Spleen (tissue), 11 donors: ENCODE results near the gene LST1. TPM values are rescaled to one million over a fixed set of nuclear protein-coding genes. Genes with fewer than 3 reads are reported as not detected.

Source experiments
- DNase-seq: peaks from one replicate; pipeline ENCODE4 v3.0.0-alpha.2; 2020
- H3K27ac ChIP-seq, 8 donors: fragments of 200-600 bp; sonication (generic) in 7 of 8; 1 replicate in 4 of 8; 2 replicates in 4 of 8; pipeline versions ENCODE4 v1.5.0 to v1.8.0; 2016 to 2021; ENCODE audit warnings: inconsistent platforms in 4 of 8, mild to moderate bottlenecking in 4 of 8, moderate library complexity in 1 of 8
- H3K27me3 ChIP-seq, 7 donors: fragments of 200-600 bp; sonication (generic) in 6 of 7; replicated peaks in 1 of 7; 1 replicate in 4 of 7; 2 replicates in 3 of 7; pipeline versions ENCODE4 v1.5.0 to v1.8.0; 2016 to 2021; ENCODE audit warnings: inconsistent platforms in 3 of 7, mild to moderate bottlenecking in 1 of 7
- H3K36me3 ChIP-seq, 6 donors: fragments of 200-600 bp; sonication (generic) in 5 of 6; 1 replicate in 4 of 6; 2 replicates in 2 of 6; pipeline versions ENCODE4 v1.5.0 to v1.8.0; 2016 to 2021; ENCODE audit warnings: inconsistent platforms in 2 of 6
- H3K4me1 ChIP-seq, 6 donors: fragments of 200-600 bp; sonication (generic) in 5 of 6; 1 replicate in 3 of 6; 2 replicates in 3 of 6; pipeline versions ENCODE4 v1.5.0 to v1.8.0; 2016 to 2021; ENCODE audit warnings: inconsistent platforms in 3 of 6
- H3K4me3 ChIP-seq, 8 donors: fragments of 200-600 bp; sonication (generic) in 7 of 8; 1 replicate in 4 of 8; 2 replicates in 4 of 8; pipeline versions ENCODE4 v1.5.0 to v1.8.0; 2016 to 2021; ENCODE audit warnings: inconsistent platforms in 4 of 8, mild to moderate bottlenecking in 4 of 8, moderate library complexity in 2 of 8
- H3K9me3 ChIP-seq, 8 donors: fragments of 200-600 bp; sonication (generic) in 7 of 8; 1 replicate in 4 of 8; 2 replicates in 4 of 8; pipeline versions ENCODE4 v1.5.0 to v1.8.0; 2016 to 2021; ENCODE audit warnings: inconsistent platforms in 4 of 8
- POLR2A ChIP-seq, 3 donors: fragments of 450-650 bp; IDR thresholded peaks; one replicate each; pipeline ENCODE4 v1.5.1; 2017; ENCODE audit warnings: antibody characterized with exemption in 3 of 3, mild to moderate bottlenecking in 1 of 3
- POLR2AphosphoS5 ChIP-seq, 3 donors: sonication (generic); formaldehyde crosslinking; IDR thresholded peaks; one replicate each; pipeline ENCODE4 v1.5.1; 2017; ENCODE audit warnings: antibody characterized with exemption in 3 of 3
- WGBS, 5 donors: extraction: QIAGEN DNeasy Blood & Tissue Kit in 3 of 5; methylation state at CpG; one replicate each; pipeline versions ENCODE4 v1.1.5 to v1.1.7; 2013 to 2018; 5-methylcytosine and 5-hydroxymethylcytosine counted together
- intact Hi-C: fragments of 100-400 bp; cut with DNase I; formaldehyde crosslinking; loops from one replicate; pipeline ENCODE4 v1.15.0; 2023; ENCODE audit warnings: low total_unique reads
- polyA plus RNA-seq, 3 donors: library from polyadenylated mRNA; stranded (reverse); fragments of 200-250 nt; gene quantifications; one replicate each; pipeline ENCODE4 v1.2.1, GENCODE V29; 2013
- total RNA-seq, 7 donors: library from RNA; depleted of rRNA in 3 of 7; stranded (reverse); fragments of >200 nt in 3 of 7; fragmentation: NEBNext Ultra II Directional in 4 of 7; extraction: Animal tissue kit (Norgen Biotek cat#: 25700) in 4 of 7; gene quantifications; one replicate each; pipeline versions ENCODE4 v1.1.0 to v1.2.1, GENCODE V29; 2016 to 2021
- TF ChIP-seq, protein P1 (sequence below), 11 experiments: fragments of 200-600 bp in 7 of 11; fragments of 450-650 bp in 4 of 11; sonication (generic) in 4 of 11; IDR thresholded peaks in 8 of 11; conservative IDR thresholded peaks in 3 of 11; 1 replicate in 7 of 11; 2 replicates in 4 of 11; pipeline versions ENCODE4 v1.4.0 to v1.8.0; 2016 to 2021; ENCODE audit warnings: antibody characterized with exemption in 11 of 11, inconsistent platforms in 4 of 11, mild to moderate bottlenecking in 1 of 11
- donor health status: healthy with polysubstance abuse.
- donor health status: DM: no; HTN: no; CAD: no; lungs with moderate emphysema.
- donor health status: DM: no; HTN: no; CAD: no.
- donor health status: Bipolar disorder and iron deficiency.
- donor health status: healthy.
- donor health status: DM: no; HTN: no; CAD: no.
- donor health status: DM: yes; HTN: yes; CAD: no.

LST1 gene
- total and polyA plus RNA-seq, 10 donors: 128 to 268 (median 208) TPM

DNA sequence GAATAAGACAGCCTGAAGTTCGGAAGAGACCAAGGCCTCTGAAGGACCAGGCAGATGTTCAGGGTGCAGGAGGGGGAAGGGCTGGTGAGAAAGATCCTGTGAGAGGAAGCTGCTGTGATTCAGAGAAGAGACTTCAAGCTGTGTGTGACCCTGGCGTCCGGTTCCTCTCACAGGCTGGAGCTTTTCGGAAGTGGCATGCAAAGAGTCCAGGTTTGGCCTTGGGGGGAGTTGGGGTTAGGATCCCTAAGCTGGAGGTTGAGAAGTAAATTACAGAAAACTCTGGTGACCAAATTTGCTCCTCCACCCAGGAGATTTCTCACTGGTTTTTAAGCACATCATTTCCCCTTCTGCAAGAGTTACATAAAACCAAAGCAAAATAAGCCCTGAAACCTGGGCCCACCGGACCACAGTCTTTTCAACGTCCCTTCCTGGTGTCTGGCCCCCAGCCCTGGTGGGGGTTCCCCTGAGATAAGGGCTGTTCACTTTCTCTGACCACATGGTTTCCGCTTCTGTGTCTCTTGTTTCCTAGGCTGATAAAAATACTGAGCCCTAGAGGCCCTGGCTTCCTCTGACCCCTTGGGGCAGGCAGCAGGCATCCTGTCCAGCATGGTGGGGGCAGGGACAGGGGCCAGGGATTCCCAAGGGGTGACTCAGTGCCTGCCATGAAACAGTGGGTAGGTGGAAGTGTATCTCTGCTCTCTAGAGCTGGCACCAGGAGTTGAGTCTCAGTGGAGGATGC lies 25.9 kb upstream of the LST1 start:
- intact Hi-C loops: no loop called here
- peak; percentile 94 for DNase-seq
- H3K27me3 ChIP-seq: no peaks in the 10 kb centered on the region
- peak overlapping the region; percentile 75 to 92 (median 90) for H3K27ac ChIP-seq
- 2 to 14% (median 8%) methylated on average over 7 of the region's 7 CpGs for WGBS, 5 donors
- H3K4me1 ChIP-seq: peaks cover 76 to 99% (median 85%) of the 10 kb centered on the region in 6 donors
- peaks cover 0 to 20% (median 0%) of the 10 kb centered on the region in 6 donors for H3K36me3 ChIP-seq
- no peaks in the 10 kb centered on the region for H3K9me3 ChIP-seq
- TF ChIP-seq, protein P1, sequence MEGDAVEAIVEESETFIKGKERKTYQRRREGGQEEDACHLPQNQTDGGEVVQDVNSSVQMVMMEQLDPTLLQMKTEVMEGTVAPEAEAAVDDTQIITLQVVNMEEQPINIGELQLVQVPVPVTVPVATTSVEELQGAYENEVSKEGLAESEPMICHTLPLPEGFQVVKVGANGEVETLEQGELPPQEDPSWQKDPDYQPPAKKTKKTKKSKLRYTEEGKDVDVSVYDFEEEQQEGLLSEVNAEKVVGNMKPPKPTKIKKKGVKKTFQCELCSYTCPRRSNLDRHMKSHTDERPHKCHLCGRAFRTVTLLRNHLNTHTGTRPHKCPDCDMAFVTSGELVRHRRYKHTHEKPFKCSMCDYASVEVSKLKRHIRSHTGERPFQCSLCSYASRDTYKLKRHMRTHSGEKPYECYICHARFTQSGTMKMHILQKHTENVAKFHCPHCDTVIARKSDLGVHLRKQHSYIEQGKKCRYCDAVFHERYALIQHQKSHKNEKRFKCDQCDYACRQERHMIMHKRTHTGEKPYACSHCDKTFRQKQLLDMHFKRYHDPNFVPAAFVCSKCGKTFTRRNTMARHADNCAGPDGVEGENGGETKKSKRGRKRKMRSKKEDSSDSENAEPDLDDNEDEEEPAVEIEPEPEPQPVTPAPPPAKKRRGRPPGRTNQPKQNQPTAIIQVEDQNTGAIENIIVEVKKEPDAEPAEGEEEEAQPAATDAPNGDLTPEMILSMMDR (IDR thresholded peaks at IDR 0.05 in 8 of 11, conservative IDR thresholded peaks at IDR 0.05 in 3 of 11): peak in 3 of 11 experiments; percentile 7 to 30 (median 22)
- peak; percentile 72 to 93 (median 92) for TF ChIP-seq POLR2AphosphoS5 (IDR thresholded peaks at IDR 0.05)
- no peak for TF ChIP-seq POLR2A (IDR thresholded peaks at IDR 0.05)
- H3K4me3 ChIP-seq: peak overlapping the region in 7 of 8 donors; percentile 4 to 64 (median 26)

DNA sequence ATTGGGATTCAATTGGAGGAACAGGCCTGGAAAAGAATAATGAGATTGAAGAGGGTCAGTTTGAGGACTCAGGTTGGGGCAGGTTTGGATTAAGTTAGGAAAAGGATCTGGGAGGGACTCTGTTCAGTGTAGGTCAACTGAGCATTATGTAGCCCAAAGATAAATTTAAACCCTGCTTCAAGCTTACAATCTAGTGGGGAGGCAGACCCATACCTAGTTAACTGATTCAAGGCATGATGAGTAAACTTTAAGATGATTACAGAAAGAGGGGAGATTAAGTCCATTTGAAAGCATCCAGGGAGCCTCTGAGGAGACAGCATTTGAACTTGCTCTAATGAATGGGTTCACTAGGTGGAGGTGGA lies 25.4 kb upstream of the LST1 start:
- intact Hi-C loops: no loop called here
- Histone ChIP-seq H3K4me1 (peaks cover 75 to 100% (median 83%) of the 10 kb centered on the region in 6 donors), H3K36me3 (peaks cover 0 to 20% (median 0%) of the 10 kb centered on the region in 6 donors), H3K27me3 (no peaks in the 10 kb centered on the region), H3K4me3 (peak overlapping the region in 2 of 8 donors; percentile 26 to 64), H3K9me3 (no peaks in the 10 kb centered on the region), H3K27ac (peak overlapping the region; percentile 75 to 92 (median 90))
- no peak for DNase-seq
- TF ChIP-seq POLR2AphosphoS5 (IDR thresholded peaks at IDR 0.05): no peak

DNA sequence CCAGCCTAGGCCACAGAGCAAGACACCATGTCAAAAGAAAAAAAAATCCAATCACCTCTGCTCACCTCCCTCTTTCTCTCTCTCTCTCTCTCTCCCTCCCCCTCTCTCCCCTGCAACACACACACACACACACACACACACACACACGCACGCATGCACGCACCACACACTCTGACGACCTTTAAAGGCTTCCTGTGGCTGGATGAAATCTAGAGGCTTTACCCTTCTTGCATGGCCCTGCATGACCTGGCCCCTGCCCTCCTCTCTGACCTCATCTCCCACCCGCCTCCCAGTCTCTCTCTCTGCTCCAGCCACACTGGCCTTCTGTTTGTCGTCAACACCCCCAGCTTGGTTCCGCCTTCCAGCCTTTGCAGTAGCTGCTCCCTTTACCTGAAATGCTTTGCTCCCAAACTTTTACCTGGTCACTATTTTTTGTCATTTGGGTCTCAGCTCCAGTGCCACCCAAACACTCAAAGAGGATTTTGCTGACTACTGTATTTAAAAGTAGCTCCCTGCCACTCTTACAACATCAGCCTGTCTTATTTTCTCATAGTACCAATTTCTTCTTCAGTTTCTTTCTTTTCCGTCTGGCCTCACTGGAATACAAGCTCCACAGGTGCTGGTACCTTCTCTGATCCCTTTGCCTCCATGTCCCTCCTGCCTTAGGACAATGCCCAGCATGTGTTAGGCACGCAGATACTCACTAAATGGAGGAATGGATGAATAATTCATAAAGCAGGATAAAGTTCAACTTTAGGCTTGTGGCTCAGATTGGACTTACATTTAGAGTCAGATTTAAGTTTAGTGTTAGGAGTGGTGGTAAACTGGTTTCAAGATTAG lies 18.3 kb upstream of the LST1 start:
- no peak overlapping the region for H3K4me3 ChIP-seq

DNA sequence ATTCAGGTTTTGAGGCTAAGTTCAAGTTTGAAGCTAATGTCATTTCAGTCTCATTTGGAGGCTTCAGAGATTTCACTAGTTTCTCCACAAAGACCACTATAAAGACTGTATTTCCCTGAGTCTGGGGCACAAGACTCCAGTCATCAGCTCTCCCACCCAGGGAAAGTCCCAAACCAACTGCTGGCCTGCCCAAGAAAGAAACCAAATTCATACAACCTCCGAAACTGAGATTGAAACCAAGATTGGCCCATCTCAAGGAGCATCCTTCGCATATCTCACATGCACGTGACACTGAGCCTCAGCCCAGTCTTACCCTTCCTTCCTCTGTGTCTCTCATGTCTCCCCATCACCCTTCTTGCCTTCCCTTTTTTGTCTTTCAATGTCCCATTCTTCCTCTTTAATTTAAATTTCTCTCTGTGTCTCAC lies 17.5 kb upstream of the LST1 start:
- H3K4me1 ChIP-seq: peaks cover 39 to 98% (median 65%) of the 10 kb centered on the region in 6 donors
- DNase-seq: peak; percentile 84
- no peaks in the 10 kb centered on the region for H3K27me3 ChIP-seq
- H3K27ac ChIP-seq: peak overlapping the region; percentile 21 to 98 (median 64)
- TF ChIP-seq, protein P1 (IDR thresholded peaks at IDR 0.05 in 8 of 11, conservative IDR thresholded peaks at IDR 0.05 in 3 of 11): no peak
- TF ChIP-seq POLR2AphosphoS5 (IDR thresholded peaks at IDR 0.05): peak in 1 of 3 donors; percentile 81
- no peak for TF ChIP-seq POLR2A (IDR thresholded peaks at IDR 0.05)
- no peak overlapping the region for H3K4me3 ChIP-seq
- WGBS, 5 donors: 15 to 28% (median 18%) methylated on average over 3 of the region's 3 CpGs
- intact Hi-C loops: no loop called here
- H3K9me3 ChIP-seq: no peaks in the 10 kb centered on the region
- no peaks in the 10 kb centered on the region for H3K36me3 ChIP-seq

More for the DNA sequence above, 18.3 kb upstream of the LST1 start:
- no peaks in the 10 kb centered on the region for H3K36me3 ChIP-seq
- peak overlapping the region; percentile 31 to 98 (median 64) for H3K27ac ChIP-seq
- intact Hi-C loops: no loop called here
- peaks cover 47 to 98% (median 65%) of the 10 kb centered on the region in 6 donors for H3K4me1 ChIP-seq
- H3K9me3 ChIP-seq: no peaks in the 10 kb centered on the region
- WGBS, 5 donors: 39 to 56% (median 42%) methylated on average over 9 of the region's 9 CpGs
- TF ChIP-seq, protein P1 (IDR thresholded peaks at IDR 0.05 in 8 of 11, conservative IDR thresholded peaks at IDR 0.05 in 3 of 11): no peak
- TF ChIP-seq POLR2AphosphoS5 (IDR thresholded peaks at IDR 0.05) (no peak), POLR2A (IDR thresholded peaks at IDR 0.05) (no peak)
- H3K27me3 ChIP-seq: no peaks in the 10 kb centered on the region
- DNase-seq: no peak
